Keratinocyte (primary cell): Measurements from ENCODE around the gene VAC14. TPM values are rescaled to one million over a fixed set of nuclear protein-coding genes. Genes with fewer than 3 reads are reported as not detected.

Source experiments
- DNase-seq: peaks from one replicate; pipeline ENCODE4 v3.0.0-alpha.2; 2011; ENCODE audit warnings: low read depth, missing footprints, low spot score
- FAIRE-seq: peaks from 2 replicates; lab custom pipeline; 2011; peaks lifted over from hg19 to GRCh38; lab: Jason Lieb, UNC
- H2AFZ ChIP-seq: 2 replicates; pipeline ENCODE4 v1.6.0; 2012; ENCODE audit warnings: low read length, control low read depth, inconsistent platforms; ENCODE audit not compliant: control insufficient read depth
- H3K27ac ChIP-seq: 2 replicates; pipeline ENCODE4 v1.5.1; 2011; ENCODE audit warnings: low read length; ENCODE audit not compliant: control insufficient read depth, insufficient read depth
- H3K27me3 ChIP-seq: 3 replicates; pipeline ENCODE4 v1.6.0; 2011; ENCODE audit warnings: low read length; ENCODE audit not compliant: control insufficient read depth, insufficient read depth; ENCODE audit errors: extremely low read depth
- H3K36me3 ChIP-seq, 2 experiments: 2 replicates in 1 of 2; 3 replicates in 1 of 2; pipeline ENCODE4 v1.5.1; 2011; ENCODE audit warnings: low read length in 2 of 2, mild to moderate bottlenecking in 1 of 2; ENCODE audit not compliant: control insufficient read depth in 2 of 2, insufficient read depth in 2 of 2; ENCODE audit errors: extremely low read depth in 1 of 2
- H3K4me1 ChIP-seq: 3 replicates; pipeline ENCODE4 v1.5.1; 2011; ENCODE audit warnings: low read length; ENCODE audit not compliant: control insufficient read depth, insufficient read depth; ENCODE audit errors: extremely low read depth
- H3K4me2 ChIP-seq: 3 replicates; pipeline ENCODE4 v1.6.0; 2011; ENCODE audit warnings: low read depth, low read length; ENCODE audit not compliant: control insufficient read depth, insufficient read depth; ENCODE audit errors: extremely low read depth
- H3K4me3 ChIP-seq, 3 experiments: fragments of 200-600 bp in 1 of 3; sonication (generic) in 1 of 3; 2 replicates in 2 of 3; 3 replicates in 1 of 3; pipeline ENCODE4 v1.5.1; 2011 to 2016; ENCODE audit warnings: low read length in 3 of 3, mild to moderate bottlenecking in 3 of 3, control low read depth in 2 of 3, inconsistent platforms in 1 of 3, low read depth in 1 of 3, mixed read lengths in 1 of 3, mixed run types in 1 of 3, moderate library complexity in 1 of 3; ENCODE audit not compliant: control insufficient read depth in 2 of 3, insufficient read depth in 2 of 3; ENCODE audit errors: extremely low read depth in 1 of 3
- H3K79me2 ChIP-seq: 2 replicates; pipeline ENCODE4 v1.6.0; 2012; ENCODE audit warnings: low read length; ENCODE audit not compliant: control insufficient read depth, insufficient read depth
- H3K9ac ChIP-seq: 3 replicates; pipeline ENCODE4 v1.6.0; 2011; ENCODE audit warnings: low read length; ENCODE audit not compliant: control insufficient read depth, insufficient read depth; ENCODE audit errors: extremely low read depth
- H3K9me1 ChIP-seq: 3 replicates; pipeline ENCODE4 v1.6.0; 2011; ENCODE audit warnings: low read length; ENCODE audit not compliant: control insufficient read depth, insufficient read depth; ENCODE audit errors: extremely low read depth
- H3K9me3 ChIP-seq: 2 replicates; pipeline ENCODE4 v1.5.1; 2012; ENCODE audit warnings: low read depth, low read length; ENCODE audit not compliant: control insufficient read depth
- H4K20me1 ChIP-seq: 3 replicates; pipeline ENCODE4 v1.6.0; 2011; ENCODE audit warnings: low read length; ENCODE audit not compliant: control insufficient read depth, insufficient read depth; ENCODE audit errors: extremely low read depth
- EZH2 ChIP-seq: IDR thresholded peaks from one replicate; pipeline ENCODE4 v1.6.1; 2012; ENCODE audit warnings: inconsistent platforms, mild to moderate bottlenecking, low read length, moderate library complexity
- dilution Hi-C: fragments of 300-500 bp; cut with MboI; formaldehyde crosslinking; loops from one replicate; pipeline ENCODE4 v1.7.0; 2020; ENCODE audit warnings: low sequenced_read_pairs; ENCODE audit not compliant: extremely low pct_ligation_motif_present
- polyA plus RNA-seq, 5 experiments: library from polyadenylated mRNA; depleted of rRNA in 3 of 5; stranded (reverse) in 3 of 5; stranded (forward) in 1 of 5; unstranded in 1 of 5; fragments of >200 nt; gene quantifications; 1 replicate in 1 of 5; 2 replicates in 3 of 5; 3 replicates in 1 of 5; pipeline versions ENCODE4 v1.2.1 to v1.2.3, GENCODE V29; 2011 to 2012; ENCODE audit warnings: missing spikeins in 2 of 5, low read depth in 1 of 5, low replicate concordance in 1 of 5
- TF ChIP-seq, protein P1 (sequence below), 3 experiments: IDR thresholded peaks in 1 of 3; conservative IDR thresholded peaks in 1 of 3; optimal IDR thresholded peaks in 1 of 3; 2 replicates in 2 of 3; 3 replicates in 1 of 3; pipeline versions ENCODE3 to v1.5.1; 2011; ENCODE audit warnings: low read length in 3 of 3, mild to moderate bottlenecking in 3 of 3, moderate library complexity in 2 of 3, control low read depth in 1 of 3, inconsistent platforms in 1 of 3; ENCODE audit not compliant: insufficient read depth in 2 of 3; ENCODE audit errors: extremely low read depth in 1 of 3

Gene VAC14
- polyA plus RNA-seq, 1 donor (not counting 4 experiments of a cell fraction or from before 2014, with no cell fraction given): 15.9 TPM

DNA sequence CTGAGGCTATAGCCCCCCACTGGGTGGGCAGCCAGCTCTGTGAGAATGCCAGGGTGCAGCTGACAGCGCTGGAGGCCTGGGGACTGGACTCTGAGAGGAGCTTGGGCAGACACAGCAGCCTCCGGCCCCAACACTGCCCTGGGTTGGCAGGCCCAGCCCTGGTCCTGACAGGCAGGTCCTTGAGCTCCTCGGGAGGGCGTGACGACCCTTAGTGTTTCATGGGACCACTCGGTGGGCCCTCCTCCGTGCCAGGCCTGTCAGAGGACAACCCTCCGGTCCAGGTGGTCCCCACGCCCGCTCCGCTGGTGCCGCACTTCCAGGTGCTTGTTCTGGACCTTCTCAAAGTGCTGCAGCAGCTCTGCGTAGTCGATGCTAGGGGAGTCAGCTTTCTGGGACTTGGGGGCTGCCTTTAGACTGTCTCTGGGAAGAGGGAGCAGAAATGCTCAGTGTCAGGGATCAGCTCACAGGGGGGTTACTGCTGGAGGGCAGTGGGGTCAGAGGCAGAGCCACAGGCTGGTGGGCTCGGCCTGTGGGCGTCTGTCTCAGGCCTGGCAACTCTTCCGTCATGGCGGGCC, 113.2 kb downstream of the VAC14 start:
- dilution Hi-C loops: no loop called here
- Histone ChIP-seq H3K27ac (no peak overlapping the region), H3K79me2 (peaks cover 26% of the 10 kb centered on the region), H2AFZ (no peak overlapping the region), H3K9ac (no peak overlapping the region), H3K4me1 (peaks cover 39% of the 10 kb centered on the region), H3K36me3 (peaks cover 2 to 6% of the 10 kb centered on the region in 2 experiments), H3K9me1 (no peaks in the 10 kb centered on the region), H3K4me2 (no peak overlapping the region), H3K9me3 (no peaks in the 10 kb centered on the region), H3K4me3 (no peak overlapping the region), H3K27me3 (no peaks in the 10 kb centered on the region), H4K20me1 (no peaks in the 10 kb centered on the region)
- no peak for TF ChIP-seq EZH2
- TF ChIP-seq, protein P1, sequence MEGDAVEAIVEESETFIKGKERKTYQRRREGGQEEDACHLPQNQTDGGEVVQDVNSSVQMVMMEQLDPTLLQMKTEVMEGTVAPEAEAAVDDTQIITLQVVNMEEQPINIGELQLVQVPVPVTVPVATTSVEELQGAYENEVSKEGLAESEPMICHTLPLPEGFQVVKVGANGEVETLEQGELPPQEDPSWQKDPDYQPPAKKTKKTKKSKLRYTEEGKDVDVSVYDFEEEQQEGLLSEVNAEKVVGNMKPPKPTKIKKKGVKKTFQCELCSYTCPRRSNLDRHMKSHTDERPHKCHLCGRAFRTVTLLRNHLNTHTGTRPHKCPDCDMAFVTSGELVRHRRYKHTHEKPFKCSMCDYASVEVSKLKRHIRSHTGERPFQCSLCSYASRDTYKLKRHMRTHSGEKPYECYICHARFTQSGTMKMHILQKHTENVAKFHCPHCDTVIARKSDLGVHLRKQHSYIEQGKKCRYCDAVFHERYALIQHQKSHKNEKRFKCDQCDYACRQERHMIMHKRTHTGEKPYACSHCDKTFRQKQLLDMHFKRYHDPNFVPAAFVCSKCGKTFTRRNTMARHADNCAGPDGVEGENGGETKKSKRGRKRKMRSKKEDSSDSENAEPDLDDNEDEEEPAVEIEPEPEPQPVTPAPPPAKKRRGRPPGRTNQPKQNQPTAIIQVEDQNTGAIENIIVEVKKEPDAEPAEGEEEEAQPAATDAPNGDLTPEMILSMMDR (optimal IDR thresholded peaks at IDR 0.05 in 1 of 3, IDR thresholded peaks at IDR 0.05 in 1 of 3, conservative IDR thresholded peaks at IDR 0.05 in 1 of 3; ENCODE audit: extremely low read depth in 1 of 3, insufficient read depth in 2 of 3, low read length in 3 of 3): no peak
- no peak for FAIRE-seq
- DNase-seq: no peak

DNA sequence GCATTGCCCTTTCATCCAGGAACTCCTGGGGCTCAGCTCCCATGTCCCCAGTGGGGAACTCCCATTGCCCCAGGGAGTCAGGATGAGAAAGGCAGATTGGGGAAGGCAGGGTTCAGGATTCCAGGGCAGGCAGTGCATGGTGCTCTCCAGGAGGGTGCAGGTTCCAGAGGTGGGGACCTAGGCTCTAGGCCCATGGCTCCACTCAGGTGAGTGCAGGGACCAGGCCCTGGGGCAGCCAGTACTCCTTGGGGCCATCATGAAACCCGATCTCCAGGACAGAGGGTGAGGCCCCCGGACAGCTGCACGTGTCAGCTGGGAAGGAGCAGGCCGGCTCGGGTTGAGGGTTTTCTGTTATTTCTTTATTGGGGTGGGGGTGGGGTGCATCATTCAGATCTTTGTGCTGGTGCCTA, 113.9 kb downstream of the VAC14 start:
- Histone ChIP-seq H3K9ac (no peak overlapping the region), H3K36me3 (peaks cover 2 to 10% of the 10 kb centered on the region in 2 experiments), H3K4me1 (peaks cover 44% of the 10 kb centered on the region), H4K20me1 (peaks cover 3% of the 10 kb centered on the region), H3K79me2 (peaks cover 33% of the 10 kb centered on the region), H3K27ac (no peak overlapping the region), H3K4me3 (no peak overlapping the region), H3K27me3 (no peaks in the 10 kb centered on the region), H3K4me2 (no peak overlapping the region), H3K9me1 (no peaks in the 10 kb centered on the region), H2AFZ (no peak overlapping the region), H3K9me3 (no peaks in the 10 kb centered on the region)
- FAIRE-seq (no peak), DNase-seq (no peak)
- dilution Hi-C loops: no loop called here
- TF ChIP-seq EZH2: no peak
- TF ChIP-seq, protein P1 (optimal IDR thresholded peaks at IDR 0.05 in 1 of 3, IDR thresholded peaks at IDR 0.05 in 1 of 3, conservative IDR thresholded peaks at IDR 0.05 in 1 of 3; ENCODE audit: extremely low read depth in 1 of 3, insufficient read depth in 2 of 3, low read length in 3 of 3): no peak
